ENCODE results near the gene HSPB6. TPM values are rescaled to one million over a fixed set of nuclear protein-coding genes. Genes with fewer than 3 reads are reported as not detected.
"Not testable (repeated sequence)": the region's sequence is repeated elsewhere in the genome, so short reads cannot be mapped to it uniquely, and the experiment has no call there.

The HSPB6 gene
- polyA plus RNA-seq, 1 of the 3 experiments (the other 2 are of a cell fraction) = 0.43 TPM

- Histone ChIP-seq H3K9me2 (no peaks in the 10 kb centered on the region), H3F3A (replicated peaks; ENCODE audit: insufficient read depth) (no peaks in the 10 kb centered on the region), H3K9ac (no peak overlapping the region), H3K36me3 (replicated peaks in 1 of 2; ENCODE audit: control insufficient read depth in 1 of 2, insufficient read depth in 2 of 2, low read length in 1 of 2) (peaks cover 24 to 83% of the 10 kb centered on the region in 2 experiments), H2AFZ (ENCODE audit: low read depth) (no peak overlapping the region), H3K27me3 (ENCODE audit: insufficient read depth) (no peaks in the 10 kb centered on the region), H4K20me1 (ENCODE audit: insufficient read depth) (peaks cover 17% of the 10 kb centered on the region), H3K79me2 (ENCODE audit: insufficient read depth) (peaks cover 12% of the 10 kb centered on the region), H3K4me1 (ENCODE audit: control insufficient read depth in 1 of 2, insufficient read depth in 2 of 2, low read depth in 1 of 2, low read length in 1 of 2) (no peaks in the 10 kb centered on the region; a peak in 1 of 4 replicates), H3K27ac (ENCODE audit: low read depth in 2 of 2, low read length in 1 of 2) (no peak overlapping the region), H3K4me2 (no peak overlapping the region), H3K9me3 (no peaks in the 10 kb centered on the region), H3K4me3 (ENCODE audit: low read depth in 2 of 2, low read length in 1 of 2) (no peak overlapping the region)
- 94% methylated on average over 6 of the region's 12 CpGs for WGBS (ENCODE audit: low lambda C conversion rate)
- TF ChIP-seq CTCF (IDR thresholded peaks at IDR 0.05) = no peak
- TF ChIP-seq USF2 (IDR thresholded peaks at IDR 0.05; ENCODE audit: borderline replicate concordance, low read depth, low read length) = no peak
- no peak for DNase-seq
- ChIA-PET POLR2A (no interaction called here), CTCF (interaction anchor here (0.5 kb wide), 1 partner anchor 32 kb away, joined by 3 read pairs; no protein-coding TSS in a partner anchor)
Measured at GRCh38 chr19:35724560-35724959, 32.3 kb downstream of the HSPB6 start.

GRCh38 chr19:35724132-35724531, 32.7 kb downstream of the HSPB6 start:
- H4K20me1 ChIP-seq (ENCODE audit: insufficient read depth) = peaks cover 22% of the 10 kb centered on the region
- ChIA-PET CTCF (interaction anchor here (0.5 kb wide), 1 partner anchor 31 kb away, joined by 3 read pairs; no protein-coding TSS in a partner anchor), POLR2A (interaction anchor here (1.4 kb wide), 1 partner anchor 16 kb away, joined by 5 read pairs; no protein-coding TSS in a partner anchor)
- 89% methylated on average over 7 of the region's 7 CpGs for WGBS (ENCODE audit: low lambda C conversion rate)
- H3K9ac ChIP-seq; H3K9me2 ChIP-seq; H3F3A ChIP-seq (replicated peaks; ENCODE audit: insufficient read depth); H3K27ac ChIP-seq (ENCODE audit: low read depth in 2 of 2, low read length in 1 of 2); H2AFZ ChIP-seq (ENCODE audit: low read depth); H3K4me3 ChIP-seq (ENCODE audit: low read depth in 2 of 2, low read length in 1 of 2); H3K4me1 ChIP-seq (ENCODE audit: control insufficient read depth in 1 of 2, insufficient read depth in 2 of 2, low read depth in 1 of 2, low read length in 1 of 2); DNase-seq; H3K9me3 ChIP-seq; H3K4me2 ChIP-seq; H3K27me3 ChIP-seq (ENCODE audit: insufficient read depth): not testable (repeated sequence)
- peaks cover 17% of the 10 kb centered on the region for H3K79me2 ChIP-seq (ENCODE audit: insufficient read depth)
- H3K36me3 ChIP-seq (replicated peaks in 1 of 2; ENCODE audit: control insufficient read depth in 1 of 2, insufficient read depth in 2 of 2, low read length in 1 of 2) = peaks cover 22 to 81% of the 10 kb centered on the region in 2 experiments

GRCh38 chr19:35723671-35724070, 33.2 kb downstream of the HSPB6 start:
- Histone ChIP-seq H3K9me3 (no peaks in the 10 kb centered on the region), H3K79me2 (ENCODE audit: insufficient read depth) (peaks cover 21% of the 10 kb centered on the region), H3K9ac (no peak overlapping the region), H3K27ac (ENCODE audit: low read depth in 2 of 2, low read length in 1 of 2) (no peak overlapping the region), H3K27me3 (ENCODE audit: insufficient read depth) (no peaks in the 10 kb centered on the region), H3K9me2 (no peaks in the 10 kb centered on the region), H3K4me3 (ENCODE audit: low read depth in 2 of 2, low read length in 1 of 2) (no peak overlapping the region), H2AFZ (ENCODE audit: low read depth) (no peak overlapping the region), H4K20me1 (ENCODE audit: insufficient read depth) (peaks cover 26% of the 10 kb centered on the region), H3K4me1 (ENCODE audit: control insufficient read depth in 1 of 2, insufficient read depth in 2 of 2, low read depth in 1 of 2, low read length in 1 of 2) (peaks cover 0 to 9% of the 10 kb centered on the region in 2 experiments; a peak in 2 of 4 replicates), H3K4me2 (no peak overlapping the region), H3K36me3 (replicated peaks in 1 of 2; ENCODE audit: control insufficient read depth in 1 of 2, insufficient read depth in 2 of 2, low read length in 1 of 2) (peaks cover 20 to 77% of the 10 kb centered on the region in 2 experiments), H3F3A (replicated peaks; ENCODE audit: insufficient read depth) (no peaks in the 10 kb centered on the region)
- ChIA-PET CTCF (interaction anchor here (0.7 kb wide), 1 partner anchor 21 kb away, joined by 3 read pairs; no protein-coding TSS in a partner anchor), POLR2A (interaction anchor here (0.7 to 1.4 kb wide), 2 partner anchors 17 to 78 kb away, joined by 3 to 5 read pairs; no protein-coding TSS in a partner anchor)
- TF ChIP-seq SMC3 (IDR thresholded peaks at IDR 0.05; ENCODE audit: low read depth, low read length) (no peak), USF2 (IDR thresholded peaks at IDR 0.05; ENCODE audit: borderline replicate concordance, low read depth, low read length) (no peak), JUND (IDR thresholded peaks at IDR 0.05) (no peak), RXRA (IDR thresholded peaks at IDR 0.05; ENCODE audit: borderline replicate concordance, low read depth) (no peak), FOSL2 (IDR thresholded peaks at IDR 0.05; ENCODE audit: borderline replicate concordance, low read depth) (no peak), CHD2 (IDR thresholded peaks at IDR 0.05; ENCODE audit: low read length, partially characterized antibody) (no peak), POLR2AphosphoS5 (IDR thresholded peaks at IDR 0.05; ENCODE audit: low read depth, low read length) (no peak), MAX (IDR thresholded peaks at IDR 0.05; ENCODE audit: low read depth) (no peak)
- WGBS (ENCODE audit: low lambda C conversion rate) = 91% methylated on average over 18 of the region's 24 CpGs
- no peak for DNase-seq

Data from SK-N-SH (cell line).